ENCODE measurements around the gene MYMK.

MYMK gene

DNA sequence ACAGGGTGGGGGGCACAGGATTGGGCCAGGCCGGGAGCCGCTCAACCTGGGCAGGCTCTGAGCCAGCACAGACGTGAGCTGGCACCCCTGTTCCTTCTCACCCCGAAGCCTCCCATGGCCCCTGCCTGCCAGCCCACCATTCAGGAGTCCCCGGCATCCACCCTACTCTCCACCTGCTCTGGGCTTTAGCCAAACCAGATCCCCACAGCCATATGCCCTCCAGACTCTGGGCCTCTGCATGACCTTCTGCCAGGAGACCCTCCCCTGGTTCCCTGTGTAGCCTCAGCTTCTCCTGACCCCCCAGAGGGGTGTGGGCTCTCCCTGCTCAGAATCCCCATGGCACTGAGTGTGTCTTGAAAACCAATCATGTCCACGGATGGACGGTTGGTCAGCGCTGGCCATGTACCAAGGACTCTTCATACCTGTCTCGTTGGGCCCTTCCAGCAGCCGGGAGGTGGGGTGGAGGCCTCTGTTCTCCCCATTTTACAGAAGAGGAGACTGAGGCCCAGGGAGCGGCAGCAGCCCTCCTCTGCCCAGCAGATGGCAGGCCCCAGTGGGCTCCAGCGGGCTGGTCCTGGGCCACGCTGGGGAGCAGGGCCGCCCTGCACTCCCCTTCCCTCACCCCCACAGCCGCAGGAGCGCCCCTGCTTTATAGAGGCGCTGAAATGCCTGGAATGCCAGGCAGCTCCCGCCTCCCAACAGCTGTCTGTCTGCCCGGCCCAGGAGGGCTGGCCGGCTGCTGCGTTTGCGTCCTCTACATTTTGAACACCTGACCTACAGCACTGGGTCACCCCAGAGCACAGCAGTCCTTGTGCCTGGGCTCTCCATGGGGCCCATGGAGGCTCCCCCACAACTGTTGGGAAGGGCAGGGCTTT lies 3.5 kb upstream of the MYMK start:
- H3K4me3 Mint-ChIP-seq: peak overlapping the region; percentile 54 to 89 (median 67)
- H3K4me1 Mint-ChIP-seq: peaks cover 83% of the 10 kb centered on the region
- H3K9me3 Mint-ChIP-seq: no peaks in the 10 kb centered on the region
- H3K27ac Mint-ChIP-seq: peak overlapping the region; percentile 97 to 99 (median 98)
- no peaks in the 10 kb centered on the region for H3K36me3 Mint-ChIP-seq (ENCODE audit: low read depth)
- peaks cover 20% of the 10 kb centered on the region for H3K27me3 Mint-ChIP-seq (ENCODE audit: low read depth)
- TF ChIP-seq, protein P1, sequence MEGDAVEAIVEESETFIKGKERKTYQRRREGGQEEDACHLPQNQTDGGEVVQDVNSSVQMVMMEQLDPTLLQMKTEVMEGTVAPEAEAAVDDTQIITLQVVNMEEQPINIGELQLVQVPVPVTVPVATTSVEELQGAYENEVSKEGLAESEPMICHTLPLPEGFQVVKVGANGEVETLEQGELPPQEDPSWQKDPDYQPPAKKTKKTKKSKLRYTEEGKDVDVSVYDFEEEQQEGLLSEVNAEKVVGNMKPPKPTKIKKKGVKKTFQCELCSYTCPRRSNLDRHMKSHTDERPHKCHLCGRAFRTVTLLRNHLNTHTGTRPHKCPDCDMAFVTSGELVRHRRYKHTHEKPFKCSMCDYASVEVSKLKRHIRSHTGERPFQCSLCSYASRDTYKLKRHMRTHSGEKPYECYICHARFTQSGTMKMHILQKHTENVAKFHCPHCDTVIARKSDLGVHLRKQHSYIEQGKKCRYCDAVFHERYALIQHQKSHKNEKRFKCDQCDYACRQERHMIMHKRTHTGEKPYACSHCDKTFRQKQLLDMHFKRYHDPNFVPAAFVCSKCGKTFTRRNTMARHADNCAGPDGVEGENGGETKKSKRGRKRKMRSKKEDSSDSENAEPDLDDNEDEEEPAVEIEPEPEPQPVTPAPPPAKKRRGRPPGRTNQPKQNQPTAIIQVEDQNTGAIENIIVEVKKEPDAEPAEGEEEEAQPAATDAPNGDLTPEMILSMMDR (IDR thresholded peaks at IDR 0.05; ENCODE audit: unreplicated experiment in 3 of 3): no peak

DNA sequence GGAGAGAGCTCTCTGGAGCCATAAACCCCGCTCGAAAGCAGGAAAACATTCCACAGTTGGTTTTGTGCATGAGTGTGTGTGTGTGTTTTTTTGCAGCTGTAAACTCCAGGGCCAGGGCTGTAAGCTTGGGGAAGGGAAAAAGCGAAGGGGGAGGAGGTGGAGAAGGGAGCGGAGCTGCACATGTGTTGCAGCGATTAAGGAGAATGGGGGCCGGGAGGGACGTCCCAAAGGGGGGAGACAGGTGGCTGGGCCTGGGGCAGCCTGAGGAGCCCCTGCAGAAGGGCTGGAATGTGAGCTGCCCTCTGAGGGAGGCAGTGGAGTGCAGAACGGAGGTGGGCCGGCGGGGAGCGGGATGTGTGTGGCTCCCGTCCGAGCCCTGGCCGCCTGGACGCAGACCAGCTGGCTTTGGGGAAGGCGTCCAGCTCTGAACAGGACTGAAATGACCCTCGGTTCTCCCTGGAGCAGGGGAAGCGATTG lies 2.7 kb upstream of the MYMK start:
- Mint-ChIP-seq H3K9me3 (no peaks in the 10 kb centered on the region), H3K27me3 (ENCODE audit: low read depth) (peaks cover 16% of the 10 kb centered on the region), H3K27ac (peak overlapping the region; percentile 97 to 99 (median 98)), H3K4me1 (peaks cover 81% of the 10 kb centered on the region), H3K4me3 (peak overlapping the region; percentile 54 to 89 (median 67)), H3K36me3 (ENCODE audit: low read depth) (no peaks in the 10 kb centered on the region)
- TF ChIP-seq, protein P1 (IDR thresholded peaks at IDR 0.05; ENCODE audit: unreplicated experiment in 3 of 3): no peak

DNA sequence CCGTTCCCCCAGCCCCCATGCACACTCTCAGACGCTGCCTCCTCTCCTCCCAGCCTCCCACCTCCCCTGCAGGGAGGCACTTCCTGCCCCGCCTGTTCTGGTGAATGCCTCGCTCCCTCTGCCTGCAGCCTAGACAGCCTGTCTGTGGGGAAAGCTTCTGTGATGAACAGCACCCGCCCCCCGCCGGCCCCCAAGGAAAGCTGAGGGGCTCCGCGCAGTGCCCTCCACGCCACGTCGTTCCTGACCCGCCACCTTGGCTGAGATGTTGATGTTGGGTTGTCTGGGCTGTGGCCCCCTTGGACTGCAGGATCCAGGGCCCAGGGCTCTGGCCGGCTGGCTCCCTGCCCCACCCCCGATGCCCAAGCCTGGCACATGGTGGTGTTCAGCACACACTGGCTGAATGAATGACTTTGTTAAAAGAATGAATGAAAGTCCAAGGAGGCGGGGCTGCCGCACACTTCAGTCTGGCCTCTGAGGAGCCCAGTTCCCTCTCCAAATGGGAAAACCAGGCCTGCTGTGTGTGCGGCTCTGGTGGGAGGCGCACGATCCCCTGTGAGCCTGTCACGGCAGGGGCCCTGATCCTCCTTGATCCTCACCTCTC lies 2.1 kb upstream of the MYMK start:
- TF ChIP-seq, protein P1 (IDR thresholded peaks at IDR 0.05; ENCODE audit: unreplicated experiment in 3 of 3): no peak
- H3K4me1 Mint-ChIP-seq: peaks cover 80% of the 10 kb centered on the region

DNA sequence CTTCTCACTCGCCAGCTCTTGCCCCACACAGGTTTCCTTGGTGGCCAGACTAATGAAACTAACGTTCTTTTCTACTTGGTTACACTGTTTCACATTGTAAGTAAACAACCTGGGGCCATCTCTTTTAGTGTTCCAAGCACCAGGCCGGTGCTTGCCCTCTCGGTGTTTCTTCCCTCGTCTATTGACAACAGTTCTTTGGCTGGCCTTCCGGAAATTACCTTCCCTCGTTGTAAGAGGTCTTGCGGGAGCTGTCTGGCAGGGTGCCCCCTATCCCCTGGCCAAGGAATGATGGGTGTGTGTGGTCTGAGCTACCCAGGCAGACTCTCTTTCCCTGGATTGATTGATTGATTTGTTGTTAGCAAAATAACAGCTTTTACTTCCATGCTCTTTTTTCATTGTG lies 918 bp upstream of the MYMK start:
- Mint-ChIP-seq H3K9me3 (no peaks in the 10 kb centered on the region), H3K4me1 (peaks cover 82% of the 10 kb centered on the region), H3K27ac (peak overlapping the region; percentile 97 to 99 (median 98)), H3K36me3 (ENCODE audit: low read depth) (no peaks in the 10 kb centered on the region), H3K27me3 (ENCODE audit: low read depth) (peaks cover 8% of the 10 kb centered on the region), H3K4me3 (peak overlapping the region; percentile 18 to 89 (median 67))
- TF ChIP-seq, protein P1 (IDR thresholded peaks at IDR 0.05; ENCODE audit: unreplicated experiment in 3 of 3): no peak

More for the DNA sequence above, 2.1 kb upstream of the MYMK start:
- Mint-ChIP-seq H3K4me3 (peak overlapping the region; percentile 64 to 89 (median 67)), H3K27ac (peak overlapping the region; percentile 97 to 99 (median 98)), H3K9me3 (no peaks in the 10 kb centered on the region), H3K27me3 (ENCODE audit: low read depth) (peaks cover 14% of the 10 kb centered on the region), H3K36me3 (ENCODE audit: low read depth) (no peaks in the 10 kb centered on the region)

DNA sequence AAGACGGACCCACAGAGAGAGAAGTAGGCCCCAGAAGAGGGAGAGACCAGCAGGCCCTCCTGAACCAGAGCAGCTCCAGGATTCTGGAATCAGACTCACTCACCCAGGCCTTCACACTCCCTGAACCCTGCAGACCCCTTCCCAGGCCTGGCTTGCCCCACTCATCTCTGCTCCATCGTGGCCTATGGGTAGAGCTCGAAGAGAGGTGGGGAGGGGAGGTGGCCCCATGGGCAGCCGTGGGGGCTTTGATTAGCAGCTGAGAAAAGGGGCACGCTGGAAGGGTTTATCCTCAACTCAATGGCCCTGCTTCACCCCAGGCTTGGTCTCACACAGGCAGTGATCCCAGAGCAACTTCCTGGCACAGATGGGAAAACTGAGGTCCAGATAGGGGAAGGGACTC lies 613 bp downstream of the MYMK start:
- TF ChIP-seq, protein P1 (IDR thresholded peaks at IDR 0.05; ENCODE audit: unreplicated experiment in 3 of 3): no peak
- Mint-ChIP-seq H3K36me3 (ENCODE audit: low read depth) (no peaks in the 10 kb centered on the region), H3K4me1 (peaks cover 80% of the 10 kb centered on the region), H3K4me3 (peak overlapping the region; percentile 65 to 89 (median 85)), H3K27ac (peak overlapping the region; percentile 84 to 97 (median 87)), H3K27me3 (ENCODE audit: low read depth) (peaks cover 4% of the 10 kb centered on the region), H3K9me3 (no peaks in the 10 kb centered on the region)

All from nephron (organoid).